ENCODE measurements around the gene SLC25A30. TPM values are rescaled to one million over a fixed set of nuclear protein-coding genes. Genes with fewer than 3 reads are reported as not detected.
"Not testable (repeated sequence)": the region's sequence is repeated elsewhere in the genome, so short reads cannot be mapped to it uniquely, and the experiment has no call there.

Gene SLC25A30
- total RNA-seq, 5 donors from 2014 or later (not counting 1 experiment from before 2014, with no cell fraction given) = 19.5 to 25.9 (median 24.2) TPM

GRCh38 chr13:45434556-45435371 lies 16.6 kb upstream of the SLC25A30 start:
- CTCF ChIA-PET = no interaction called here
- no peak for DNase-seq
- no peaks in the 10 kb centered on the region for H3K27me3 Mint-ChIP-seq

GRCh38 chr13:45433381-45433790 lies 15.2 kb upstream of the SLC25A30 start:
- Histone ChIP-seq H3K27me3 (replicated peaks in 1 of 2; ENCODE audit: control insufficient read depth in 2 of 2, extremely low read depth in 1 of 2, insufficient read depth in 2 of 2, low read length in 1 of 2) (no peaks in the 10 kb centered on the region), H3K9me3 (no peaks in the 10 kb centered on the region), H3K4me3 (ENCODE audit: control insufficient read depth in 1 of 2, extremely low read depth in 1 of 2, low read length in 1 of 2) (no peak overlapping the region), H3K27ac (ENCODE audit: low read length) (no peak overlapping the region), H3K36me3 (ENCODE audit: control insufficient read depth in 2 of 2, extremely low read depth in 1 of 2, insufficient read depth in 1 of 2, low read length in 1 of 2) (no peaks in the 10 kb centered on the region), H3K4me1 (ENCODE audit: control insufficient read depth in 1 of 2, extremely low read depth in 1 of 2, insufficient read depth in 2 of 2, low read length in 2 of 2) (no peaks in the 10 kb centered on the region)
- DNase-seq (no peak), ATAC-seq (replicated peaks in 1 of 4) (no peak)
- Mint-ChIP-seq H3K27ac (no peak overlapping the region), H3K4me1 (no peaks in the 10 kb centered on the region), H3K27me3 (no peaks in the 10 kb centered on the region), H3K9me3 (no peaks in the 10 kb centered on the region), H3K36me3 (peaks cover 3% of the 10 kb centered on the region), H3K4me3 (no peak overlapping the region)
- CTCF ChIA-PET = interaction anchor here in 1 of 2 donors (0.6 kb wide), 1 partner anchor 752 kb away, joined by 3 read pairs; no protein-coding TSS in a partner anchor
- POLR2A ChIA-PET = no interaction called here
- WGBS (ENCODE audit: insufficient coverage) = 92% methylated on average over 2 of the region's 5 CpGs

More at GRCh38 chr13:45434556-45435371, 16.6 kb upstream of the SLC25A30 start:
- H3K36me3 ChIP-seq (ENCODE audit: control insufficient read depth in 2 of 2, extremely low read depth in 1 of 2, insufficient read depth in 1 of 2, low read length in 1 of 2) = no peaks in the 10 kb centered on the region
- Mint-ChIP-seq H3K27ac (no peak overlapping the region), H3K9me3 (no peaks in the 10 kb centered on the region), H3K4me1 (no peaks in the 10 kb centered on the region), H3K36me3 (peaks cover under 1% of the 10 kb centered on the region), H3K4me3 (no peak overlapping the region)
- POLR2A ChIA-PET = no interaction called here
- no peak overlapping the region for H3K27ac ChIP-seq (ENCODE audit: low read length)
- H3K9me3 ChIP-seq = no peaks in the 10 kb centered on the region
- no peak for ATAC-seq (replicated peaks in 1 of 4)
- WGBS (ENCODE audit: insufficient coverage) = 93% methylated on average over 4 of the region's 8 CpGs
- no peaks in the 10 kb centered on the region for H3K27me3 ChIP-seq (replicated peaks in 1 of 2; ENCODE audit: control insufficient read depth in 2 of 2, extremely low read depth in 1 of 2, insufficient read depth in 2 of 2, low read length in 1 of 2)
- no peaks in the 10 kb centered on the region for H3K4me1 ChIP-seq (ENCODE audit: control insufficient read depth in 1 of 2, extremely low read depth in 1 of 2, insufficient read depth in 2 of 2, low read length in 2 of 2)
- no peak overlapping the region for H3K4me3 ChIP-seq (ENCODE audit: control insufficient read depth in 1 of 2, extremely low read depth in 1 of 2, low read length in 1 of 2)

GRCh38 chr13:45432737-45433380 lies 14.7 kb upstream of the SLC25A30 start:
- Mint-ChIP-seq H3K4me1 (no peaks in the 10 kb centered on the region), H3K27ac (no peak overlapping the region), H3K27me3 (no peaks in the 10 kb centered on the region), H3K36me3 (peaks cover 3% of the 10 kb centered on the region), H3K4me3 (no peak overlapping the region), H3K9me3 (no peaks in the 10 kb centered on the region)
- no peak overlapping the region for H3K4me3 ChIP-seq (ENCODE audit: control insufficient read depth in 1 of 2, extremely low read depth in 1 of 2, low read length in 1 of 2)
- ATAC-seq (replicated peaks in 1 of 4) (no peak), DNase-seq (no peak)
- WGBS (ENCODE audit: insufficient coverage) = no CpG with 5 or more reads among the region's 6 CpGs
- no peaks in the 10 kb centered on the region for H3K4me1 ChIP-seq (ENCODE audit: control insufficient read depth in 1 of 2, extremely low read depth in 1 of 2, insufficient read depth in 2 of 2, low read length in 2 of 2)
- no peak overlapping the region for H3K27ac ChIP-seq (ENCODE audit: low read length)
- no peaks in the 10 kb centered on the region for H3K36me3 ChIP-seq (ENCODE audit: control insufficient read depth in 2 of 2, extremely low read depth in 1 of 2, insufficient read depth in 1 of 2, low read length in 1 of 2)
- POLR2A ChIA-PET = no interaction called here
- H3K9me3 ChIP-seq = no peaks in the 10 kb centered on the region
- no peaks in the 10 kb centered on the region for H3K27me3 ChIP-seq (replicated peaks in 1 of 2; ENCODE audit: control insufficient read depth in 2 of 2, extremely low read depth in 1 of 2, insufficient read depth in 2 of 2, low read length in 1 of 2)
- CTCF ChIA-PET = interaction anchor here (0.6 kb wide), 2 partner anchors 752 to 1405 kb away, joined by 3 read pairs; no protein-coding TSS in a partner anchor

- not testable (repeated sequence) for H3K4me1 Mint-ChIP-seq; H3K36me3 Mint-ChIP-seq; H3K4me3 Mint-ChIP-seq; H3K27ac Mint-ChIP-seq; H3K27me3 ChIP-seq (replicated peaks in 1 of 2; ENCODE audit: control insufficient read depth in 2 of 2, extremely low read depth in 1 of 2, insufficient read depth in 2 of 2, low read length in 1 of 2); H3K36me3 ChIP-seq (ENCODE audit: control insufficient read depth in 2 of 2, extremely low read depth in 1 of 2, insufficient read depth in 1 of 2, low read length in 1 of 2); H3K9me3 ChIP-seq; H3K27me3 Mint-ChIP-seq; H3K4me1 ChIP-seq (ENCODE audit: control insufficient read depth in 1 of 2, extremely low read depth in 1 of 2, insufficient read depth in 2 of 2, low read length in 2 of 2); H3K27ac ChIP-seq (ENCODE audit: low read length); DNase-seq; H3K9me3 Mint-ChIP-seq; H3K4me3 ChIP-seq (ENCODE audit: control insufficient read depth in 1 of 2, extremely low read depth in 1 of 2, low read length in 1 of 2)
- 76% methylated on average over 3 of the region's 16 CpGs for WGBS (ENCODE audit: insufficient coverage)
- ChIA-PET POLR2A (interaction anchor here in 1 of 2 donors (0.6 kb wide), 1 partner anchor 25 kb away, joined by 3 read pairs; no protein-coding TSS in a partner anchor), CTCF (interaction anchor here in 1 of 2 donors (1.0 kb wide), 1 partner anchor 8 kb away, joined by 4 read pairs; the partner anchor contains the start of gene SLC25A30)
- ATAC-seq (replicated peaks in 1 of 4) = peak in 1 of 4 experiments; percentile 52
These were observed 8.1 kb upstream of the SLC25A30 start for GRCh38 chr13:45426056-45426841.

- H3K4me3 Mint-ChIP-seq = no peak overlapping the region
- Histone ChIP-seq H3K4me3 (ENCODE audit: control insufficient read depth in 1 of 2, extremely low read depth in 1 of 2, low read length in 1 of 2) (no peak overlapping the region), H3K36me3 (ENCODE audit: control insufficient read depth in 2 of 2, extremely low read depth in 1 of 2, insufficient read depth in 1 of 2, low read length in 1 of 2) (no peaks in the 10 kb centered on the region), H3K27ac (ENCODE audit: low read length) (no peak overlapping the region), H3K4me1 (ENCODE audit: control insufficient read depth in 1 of 2, extremely low read depth in 1 of 2, insufficient read depth in 2 of 2, low read length in 2 of 2) (no peaks in the 10 kb centered on the region), H3K27me3 (replicated peaks in 1 of 2; ENCODE audit: control insufficient read depth in 2 of 2, extremely low read depth in 1 of 2, insufficient read depth in 2 of 2, low read length in 1 of 2) (no peaks in the 10 kb centered on the region), H3K9me3 (no peaks in the 10 kb centered on the region)
- H3K27ac Mint-ChIP-seq = peak overlapping the region in 1 of 2 donors; percentile 18
- 84% methylated on average over 2 of the region's 3 CpGs for WGBS (ENCODE audit: insufficient coverage)
- H3K27me3 Mint-ChIP-seq = no peaks in the 10 kb centered on the region
- ChIA-PET POLR2A (interaction anchor here in 1 of 2 donors (0.6 kb wide), 1 partner anchor 48 kb away, joined by 3 read pairs; no protein-coding TSS in a partner anchor), CTCF (interaction anchor here in 1 of 2 donors (0.9 kb wide), 1 partner anchor 14 kb away, joined by 3 read pairs; no protein-coding TSS in a partner anchor)
- no peaks in the 10 kb centered on the region for H3K36me3 Mint-ChIP-seq
- no peak for DNase-seq
- H3K4me1 Mint-ChIP-seq = peaks cover 3 to 5% (median 4%) of the 10 kb centered on the region in 3 donors
- no peaks in the 10 kb centered on the region for H3K9me3 Mint-ChIP-seq
- ATAC-seq (replicated peaks in 1 of 4) = no peak
These were observed 4.6 kb upstream of the SLC25A30 start for GRCh38 chr13:45422731-45423292.

GRCh38 chr13:45419945-45420344 lies 1.8 kb upstream of the SLC25A30 start:
- DNase-seq (no peak), ATAC-seq (replicated peaks in 1 of 4) (no peak)
- H3K36me3 ChIP-seq (ENCODE audit: control insufficient read depth in 2 of 2, extremely low read depth in 1 of 2, insufficient read depth in 1 of 2, low read length in 1 of 2) = no peaks in the 10 kb centered on the region
- Mint-ChIP-seq H3K27me3 (no peaks in the 10 kb centered on the region), H3K27ac (peak overlapping the region; percentile 57 to 80), H3K36me3 (no peaks in the 10 kb centered on the region), H3K4me1 (peaks cover 14 to 18% (median 16%) of the 10 kb centered on the region in 3 donors), H3K9me3 (no peaks in the 10 kb centered on the region), H3K4me3 (peak overlapping the region; percentile 7 to 63 (median 20))
- no peak overlapping the region for H3K27ac ChIP-seq (ENCODE audit: low read length)
- CTCF ChIA-PET = no interaction called here
- H3K27me3 ChIP-seq (replicated peaks in 1 of 2; ENCODE audit: control insufficient read depth in 2 of 2, extremely low read depth in 1 of 2, insufficient read depth in 2 of 2, low read length in 1 of 2) = no peaks in the 10 kb centered on the region
- no peaks in the 10 kb centered on the region for H3K9me3 ChIP-seq
- no peak overlapping the region for H3K4me3 ChIP-seq (ENCODE audit: control insufficient read depth in 1 of 2, extremely low read depth in 1 of 2, low read length in 1 of 2)
- 100% methylated on average over 1 of the region's 1 CpG for WGBS (ENCODE audit: insufficient coverage)
- H3K4me1 ChIP-seq (ENCODE audit: control insufficient read depth in 1 of 2, extremely low read depth in 1 of 2, insufficient read depth in 2 of 2, low read length in 2 of 2) = peaks cover 6 to 19% of the 10 kb centered on the region in 2 experiments
- POLR2A ChIA-PET = interaction anchor here in 1 of 2 donors (0.6 kb wide), 1 partner anchor 9 kb away, joined by 5 read pairs; no protein-coding TSS in a partner anchor
